ENCODE data around the gene KRTAP5-6.

- TF ChIP-seq CTCF (conservative IDR thresholded peaks at IDR 0.05 in 1 of 2, IDR thresholded peaks at IDR 0.05 in 1 of 2; ENCODE audit: extremely low read depth in 1 of 2, insufficient read depth in 1 of 2, low read depth in 1 of 2, low read length in 2 of 2) (no peak), EZH2 (IDR thresholded peaks at IDR 0.05; ENCODE audit: borderline replicate concordance, low read length) (no peak)
These were observed 48.2 kb upstream of the KRTAP5-6 start for GRCh38 chr11:1648653-1649420.
